ENCODE results near the gene CYP2D6.

- TF ChIP-seq EZH2 (IDR thresholded peaks at IDR 0.05; ENCODE audit: insufficient read depth, poor library complexity, severe bottlenecking) (no peak), EZH2phosphoT487 (IDR thresholded peaks at IDR 0.05; ENCODE audit: insufficient read depth, low read depth) (no peak)
These were observed 32.3 kb upstream of the CYP2D6 start for GRCh38 chr22:42162728-42163489.
